GM19025 (cell line): ENCODE measurements around the gene LOXHD1.

Experiments
- ATAC-seq: cut with Tn5 transposase; IDR thresholded peaks from one replicate; pipeline ENCODE4 v1.9.1; 2021; ENCODE audit warnings: mild to moderate bottlenecking, low read depth, moderate library complexity; ENCODE audit not compliant: unreplicated experiment

The LOXHD1 gene, protein sequence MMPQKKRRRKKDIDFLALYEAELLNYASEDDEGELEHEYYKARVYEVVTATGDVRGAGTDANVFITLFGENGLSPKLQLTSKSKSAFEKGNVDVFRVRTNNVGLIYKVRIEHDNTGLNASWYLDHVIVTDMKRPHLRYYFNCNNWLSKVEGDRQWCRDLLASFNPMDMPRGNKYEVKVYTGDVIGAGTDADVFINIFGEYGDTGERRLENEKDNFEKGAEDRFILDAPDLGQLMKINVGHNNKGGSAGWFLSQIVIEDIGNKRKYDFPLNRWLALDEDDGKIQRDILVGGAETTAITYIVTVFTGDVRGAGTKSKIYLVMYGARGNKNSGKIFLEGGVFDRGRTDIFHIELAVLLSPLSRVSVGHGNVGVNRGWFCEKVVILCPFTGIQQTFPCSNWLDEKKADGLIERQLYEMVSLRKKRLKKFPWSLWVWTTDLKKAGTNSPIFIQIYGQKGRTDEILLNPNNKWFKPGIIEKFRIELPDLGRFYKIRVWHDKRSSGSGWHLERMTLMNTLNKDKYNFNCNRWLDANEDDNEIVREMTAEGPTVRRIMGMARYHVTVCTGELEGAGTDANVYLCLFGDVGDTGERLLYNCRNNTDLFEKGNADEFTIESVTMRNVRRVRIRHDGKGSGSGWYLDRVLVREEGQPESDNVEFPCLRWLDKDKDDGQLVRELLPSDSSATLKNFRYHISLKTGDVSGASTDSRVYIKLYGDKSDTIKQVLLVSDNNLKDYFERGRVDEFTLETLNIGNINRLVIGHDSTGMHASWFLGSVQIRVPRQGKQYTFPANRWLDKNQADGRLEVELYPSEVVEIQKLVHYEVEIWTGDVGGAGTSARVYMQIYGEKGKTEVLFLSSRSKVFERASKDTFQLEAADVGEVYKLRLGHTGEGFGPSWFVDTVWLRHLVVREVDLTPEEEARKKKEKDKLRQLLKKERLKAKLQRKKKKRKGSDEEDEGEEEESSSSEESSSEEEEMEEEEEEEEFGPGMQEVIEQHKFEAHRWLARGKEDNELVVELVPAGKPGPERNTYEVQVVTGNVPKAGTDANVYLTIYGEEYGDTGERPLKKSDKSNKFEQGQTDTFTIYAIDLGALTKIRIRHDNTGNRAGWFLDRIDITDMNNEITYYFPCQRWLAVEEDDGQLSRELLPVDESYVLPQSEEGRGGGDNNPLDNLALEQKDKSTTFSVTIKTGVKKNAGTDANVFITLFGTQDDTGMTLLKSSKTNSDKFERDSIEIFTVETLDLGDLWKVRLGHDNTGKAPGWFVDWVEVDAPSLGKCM (N-terminal part only)

DNA sequence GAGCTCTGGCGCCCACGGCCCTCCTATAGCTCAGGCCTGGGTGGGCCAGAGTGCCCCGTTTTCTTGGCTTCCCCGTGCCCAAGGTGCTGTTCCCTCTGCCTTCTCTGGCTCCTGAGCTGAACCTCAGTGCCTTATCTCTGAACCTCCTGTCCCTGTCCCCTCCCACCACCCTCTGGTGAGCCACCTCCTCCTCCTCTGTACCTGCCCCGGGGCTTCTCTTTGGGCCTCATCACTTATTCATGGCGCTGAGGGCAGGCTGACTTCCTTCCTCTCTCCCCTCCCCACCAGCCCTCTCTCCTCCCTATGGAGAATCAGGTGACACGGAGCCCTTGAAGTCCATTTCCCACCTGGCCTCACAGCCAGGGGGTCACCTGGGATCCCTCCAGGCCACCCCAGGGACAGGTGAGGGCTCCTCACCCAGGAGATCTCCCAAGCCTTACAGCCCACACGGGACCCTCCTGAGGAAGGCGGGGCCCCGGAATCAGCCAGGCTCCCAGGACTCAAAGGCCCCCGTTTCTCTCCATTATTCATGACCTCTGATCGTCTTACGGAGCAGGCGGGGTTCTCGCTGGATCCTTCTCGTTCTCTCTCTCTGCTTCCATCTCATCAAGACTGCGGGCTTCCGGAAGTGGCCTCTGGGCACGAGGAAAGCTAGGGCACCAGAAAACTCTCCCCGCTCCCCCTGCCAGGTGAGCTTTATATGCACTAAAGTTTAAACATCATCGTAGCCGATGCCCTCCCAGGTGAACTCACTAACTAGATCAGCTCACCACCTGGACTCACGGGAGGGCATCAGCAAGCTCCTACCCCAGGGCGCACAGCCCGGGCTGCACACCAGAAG is at the start of gene LOXHD1:
Gene LOXHD1, minus strand, starts transcription at position 106 of the 841 bp plus-strand sequence. CDS start 187 bp downstream, outside the sequence.
- no peak for ATAC-seq

DNA sequence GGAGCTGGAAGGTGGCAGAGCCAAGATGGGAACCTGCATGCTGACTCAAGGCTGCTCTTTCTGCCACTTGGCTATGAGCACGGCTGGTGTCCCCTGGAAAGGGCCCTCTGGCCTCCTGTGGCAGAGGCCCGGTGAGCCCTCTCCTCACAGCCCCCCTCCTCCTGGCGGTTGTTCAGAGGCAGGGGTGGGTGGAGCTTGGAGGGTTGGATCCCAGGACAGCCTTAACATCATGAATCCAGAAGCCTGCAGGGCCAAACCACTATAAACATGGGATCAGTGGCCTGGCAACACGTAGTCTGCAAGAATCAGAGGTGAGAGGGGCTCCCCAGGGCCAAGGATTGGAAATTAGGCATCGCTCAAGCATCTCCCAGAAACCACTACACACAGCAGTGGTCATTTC is 48.5 kb upstream of the LOXHD1 start:
- ATAC-seq = no peak

DNA sequence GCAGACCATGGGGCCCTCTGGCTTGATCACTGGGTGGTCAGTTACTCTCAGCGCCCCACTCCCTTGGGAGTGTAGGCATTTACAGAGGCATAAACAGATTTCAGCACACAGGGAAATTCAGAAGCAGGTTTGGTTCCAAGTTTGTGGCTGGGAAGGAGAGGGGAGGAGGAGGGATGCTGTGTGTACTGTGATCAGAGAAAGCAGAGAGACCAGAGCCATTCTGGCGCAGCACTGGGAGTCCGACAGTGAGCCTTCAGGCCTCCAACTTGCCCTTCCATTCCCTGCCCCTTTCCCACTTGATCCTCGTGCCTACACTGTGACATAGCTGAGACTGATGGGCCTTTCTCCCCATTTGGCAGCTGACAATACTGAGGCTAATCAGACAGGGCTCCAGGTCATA is 47.8 kb upstream of the LOXHD1 start:
- no peak for ATAC-seq

DNA sequence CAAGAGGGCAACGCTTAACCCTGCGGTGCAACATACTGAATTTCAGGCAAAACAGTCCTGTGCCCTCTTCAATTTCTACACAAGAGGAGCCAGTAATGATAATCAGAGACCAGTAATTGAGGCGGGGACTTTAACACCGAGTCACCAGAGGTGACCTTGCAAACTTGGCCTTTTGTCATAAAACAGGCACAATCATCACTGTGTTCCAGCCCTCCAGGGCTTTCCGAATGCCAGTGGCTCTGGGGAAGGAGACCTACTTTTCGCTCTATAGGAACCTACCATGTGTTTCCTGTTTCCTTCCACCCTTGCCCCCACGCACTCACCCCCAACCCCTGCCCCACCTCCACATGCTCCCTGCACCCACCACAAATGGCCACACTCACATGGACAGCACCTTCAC is 47.2 kb upstream of the LOXHD1 start:
- ATAC-seq = no peak

DNA sequence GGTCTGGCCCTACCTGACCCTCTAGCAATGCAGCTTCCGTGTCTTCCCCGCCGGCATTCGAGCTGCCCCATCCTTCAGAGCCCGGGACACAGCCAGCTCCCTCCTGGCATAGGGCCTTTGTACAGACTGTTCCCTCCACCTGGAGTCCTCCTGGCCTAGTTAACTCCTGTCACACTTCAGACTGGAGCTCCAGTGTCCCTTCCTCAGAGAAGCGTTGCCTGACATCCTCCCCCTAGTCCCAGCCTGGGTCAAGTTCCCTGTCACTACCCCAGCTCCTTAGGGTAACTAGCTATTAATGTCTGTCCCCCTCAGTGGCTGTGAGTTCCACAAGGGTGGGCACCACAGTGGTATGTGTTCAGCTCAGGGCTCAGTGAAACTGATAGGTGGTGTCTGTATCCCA is 45.5 kb upstream of the LOXHD1 start:
- no peak for ATAC-seq

DNA sequence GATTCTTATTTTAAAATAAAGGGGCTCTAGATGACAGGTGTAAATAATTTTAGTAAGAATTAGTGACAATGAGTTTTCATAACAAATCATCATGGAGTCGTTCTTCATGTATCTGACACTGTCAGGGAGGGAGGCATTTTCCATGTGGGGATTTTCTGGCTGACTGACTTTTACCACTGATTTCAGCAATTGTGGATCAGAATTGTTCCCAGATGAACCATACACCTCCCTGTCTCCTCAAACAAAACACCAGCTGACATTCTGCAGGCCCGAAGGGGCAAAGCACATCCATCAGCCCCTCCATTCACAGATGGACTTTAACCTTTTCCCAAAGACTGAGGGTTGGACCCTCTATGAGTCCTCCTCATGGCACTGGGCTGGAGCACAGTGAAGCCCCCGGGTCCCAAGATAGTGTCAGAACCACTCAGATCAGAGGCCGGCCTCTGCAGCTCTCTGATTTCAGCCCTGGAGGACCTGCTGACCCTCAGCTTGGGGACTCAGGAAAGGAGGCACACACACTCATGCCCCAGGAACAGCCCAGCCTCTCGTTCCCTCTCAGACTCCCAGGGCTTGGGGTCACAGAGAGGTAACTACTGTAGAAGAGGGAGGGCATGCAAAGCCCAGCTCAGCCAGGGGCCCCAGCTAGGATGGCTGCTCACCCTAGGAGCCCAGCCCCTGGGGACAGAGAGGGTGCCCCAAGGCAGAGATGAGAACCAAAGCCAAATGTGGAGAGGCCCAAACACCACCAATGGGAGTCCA is 43.2 kb upstream of the LOXHD1 start:
- no peak for ATAC-seq

DNA sequence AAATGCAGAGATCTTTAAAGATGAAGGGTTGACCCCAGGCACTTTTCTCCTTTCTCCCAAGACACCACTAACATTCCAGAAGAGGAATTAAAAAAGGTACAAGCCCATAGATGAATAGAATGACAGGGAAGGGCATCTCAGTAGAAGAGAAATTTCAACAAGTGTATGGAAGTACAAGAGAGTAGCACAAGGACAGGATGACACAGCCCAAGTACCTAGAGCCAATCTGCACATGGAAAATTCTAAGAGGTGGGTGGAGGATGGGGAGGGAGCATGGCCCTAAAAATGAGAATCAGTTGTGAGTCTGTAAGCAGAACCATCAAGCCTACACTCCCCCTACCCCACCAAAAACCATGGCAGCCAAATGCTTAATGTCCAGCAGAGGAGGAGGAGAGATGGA is 39.7 kb upstream of the LOXHD1 start:
- no peak for ATAC-seq

DNA sequence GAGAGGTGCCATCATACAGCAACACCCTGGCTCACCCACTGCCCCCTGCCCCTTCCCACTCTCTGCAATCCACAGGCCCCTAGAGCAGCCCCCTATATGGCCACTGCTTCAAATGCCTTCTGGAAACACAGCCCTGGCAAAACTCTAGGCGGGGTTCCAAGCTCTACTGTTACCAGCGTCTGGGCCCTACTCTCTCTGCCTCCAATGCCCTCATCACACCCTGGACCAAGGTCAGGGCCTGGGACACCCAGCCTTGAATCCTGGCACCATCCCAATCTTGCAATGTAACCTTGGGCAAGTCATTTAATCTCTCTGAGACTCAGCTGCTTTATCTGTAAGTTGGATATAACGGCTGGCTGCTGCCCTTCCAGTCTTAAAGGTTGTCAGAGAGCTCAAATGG is 39.2 kb upstream of the LOXHD1 start:
- no peak for ATAC-seq

DNA sequence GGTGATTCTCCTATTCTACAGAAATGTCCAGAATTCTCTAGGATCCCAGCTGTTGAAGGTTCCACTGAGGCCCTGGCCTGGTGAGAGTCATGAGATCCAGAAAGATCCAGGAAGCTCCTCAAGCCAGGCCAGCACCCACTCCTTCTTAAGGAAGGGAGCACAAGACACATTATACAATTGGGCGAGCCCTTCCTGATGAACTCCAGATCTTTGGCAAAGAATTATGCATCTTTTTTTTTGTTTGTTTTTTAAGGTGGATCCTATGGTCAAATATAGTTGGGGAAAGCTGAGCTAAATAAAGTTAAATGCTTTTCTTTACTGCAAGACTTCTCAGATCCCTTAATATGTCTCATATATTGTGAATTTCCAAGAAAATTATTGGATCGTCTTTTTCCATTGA is 37.0 kb upstream of the LOXHD1 start:
- no peak for ATAC-seq

DNA sequence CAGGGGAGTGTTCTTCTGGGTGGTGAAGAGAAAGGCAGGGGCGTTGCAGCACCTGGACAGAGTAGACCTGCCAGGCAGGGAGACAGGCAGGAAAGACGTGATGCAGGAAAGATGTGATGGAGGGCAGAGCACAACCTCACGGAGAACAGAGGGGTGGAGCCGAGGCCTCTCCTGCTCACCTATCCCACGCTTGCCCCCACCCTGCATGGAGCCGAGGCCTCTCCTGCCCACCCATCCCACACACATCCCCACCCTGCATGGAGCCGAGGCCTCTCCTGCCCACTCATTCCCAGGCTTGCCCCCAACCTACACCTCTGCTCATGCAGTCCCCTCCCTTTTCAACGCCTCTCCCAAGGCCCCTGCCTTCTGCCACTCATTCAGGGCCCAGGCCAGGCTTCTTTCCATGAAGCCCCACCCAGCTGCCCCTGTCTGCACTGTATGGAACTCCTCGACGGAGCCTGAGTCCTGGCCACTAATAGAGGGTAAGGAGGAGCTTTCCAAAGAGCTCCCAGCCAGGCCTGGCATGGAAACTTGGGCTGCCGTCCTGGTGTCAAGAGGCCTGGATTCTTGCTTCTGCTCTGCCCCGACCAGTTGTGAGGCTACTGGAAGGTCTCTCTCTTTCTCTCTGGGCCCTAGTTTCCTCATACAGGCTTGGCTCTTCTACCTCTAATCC is 32.0 kb upstream of the LOXHD1 start:
- no peak for ATAC-seq

DNA sequence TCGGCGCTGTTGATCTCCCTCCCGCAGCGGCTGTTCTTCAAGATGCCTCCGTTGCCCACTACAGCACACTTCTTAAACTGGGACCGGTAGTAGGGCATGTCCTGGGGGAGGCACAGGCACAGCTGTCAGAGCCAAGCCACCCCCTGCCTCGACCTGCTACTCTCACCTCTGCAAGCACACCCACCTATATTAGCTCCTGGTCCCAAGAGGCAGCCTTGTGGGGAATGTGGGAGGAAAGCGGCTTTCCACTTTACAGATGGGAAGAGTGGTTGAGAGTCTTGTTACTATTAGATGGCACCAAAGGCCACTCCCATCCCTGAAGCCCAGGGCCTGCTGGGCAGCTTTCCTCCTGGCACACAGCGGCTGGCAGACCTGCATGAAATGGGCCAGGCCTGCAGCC is 29.2 kb upstream of the LOXHD1 start:
- no peak for ATAC-seq

DNA sequence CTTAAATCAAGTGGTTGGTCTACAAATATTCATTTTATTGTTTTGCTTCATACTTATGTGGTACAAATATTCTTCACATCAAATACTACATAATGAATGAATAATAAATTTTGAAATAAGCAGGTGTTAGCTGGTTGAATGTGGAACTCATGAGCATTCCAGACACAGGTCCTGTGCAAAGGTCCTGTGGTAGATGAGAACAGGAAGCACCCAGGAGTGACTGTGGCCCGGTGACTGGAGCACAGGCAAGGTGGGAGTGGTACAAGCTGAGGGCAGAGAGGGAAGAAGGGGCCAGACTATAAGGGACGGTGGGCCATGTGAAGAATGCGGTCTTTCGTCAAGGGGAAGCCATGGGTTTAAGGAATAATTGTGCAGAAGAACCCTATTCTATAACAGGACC is 26.2 kb upstream of the LOXHD1 start:
- ATAC-seq = no peak

DNA sequence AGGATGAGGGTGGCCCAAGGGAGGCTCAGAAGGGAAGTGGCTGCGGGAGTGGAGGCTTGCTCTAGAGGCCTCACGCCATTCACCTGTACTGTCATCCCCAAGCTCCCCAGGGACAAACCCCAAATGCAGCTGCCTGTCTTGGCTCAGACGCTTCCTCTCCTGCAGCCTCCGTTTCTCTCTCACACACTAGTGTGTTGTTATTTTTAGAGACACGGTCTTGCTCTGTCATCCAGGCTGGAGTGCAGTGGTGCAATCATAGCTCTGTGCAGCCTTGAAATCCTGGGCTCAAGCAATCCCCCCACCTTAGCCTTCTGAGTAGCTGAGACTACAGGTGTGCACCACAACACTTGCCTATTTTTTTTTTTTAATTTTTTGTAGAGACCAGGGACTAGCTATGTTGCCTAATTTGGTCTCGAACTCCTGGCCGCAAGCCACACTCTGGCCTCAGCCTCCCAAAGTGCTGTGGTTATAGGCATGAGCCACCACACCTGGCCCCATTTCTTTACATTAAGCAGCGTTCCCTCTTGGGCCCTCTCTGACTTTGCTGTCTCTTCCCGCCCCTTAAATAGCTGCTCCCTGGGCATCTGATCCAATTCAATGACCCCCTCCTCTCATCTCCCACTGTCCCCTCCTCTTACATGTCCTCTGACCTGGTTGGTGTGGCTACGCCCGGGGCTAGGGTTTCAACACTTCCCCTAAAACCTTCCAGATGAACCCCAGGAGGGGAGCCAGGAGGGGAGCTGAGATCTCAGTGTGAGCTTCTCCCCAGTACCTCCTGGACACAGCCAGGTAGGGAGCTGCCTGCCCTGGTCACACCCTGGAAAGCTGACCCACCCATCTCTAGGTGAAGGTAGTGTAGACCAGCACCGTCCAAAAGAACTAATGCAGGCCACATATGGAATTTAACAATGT is 24.0 kb upstream of the LOXHD1 start:
- ATAC-seq = no peak

DNA sequence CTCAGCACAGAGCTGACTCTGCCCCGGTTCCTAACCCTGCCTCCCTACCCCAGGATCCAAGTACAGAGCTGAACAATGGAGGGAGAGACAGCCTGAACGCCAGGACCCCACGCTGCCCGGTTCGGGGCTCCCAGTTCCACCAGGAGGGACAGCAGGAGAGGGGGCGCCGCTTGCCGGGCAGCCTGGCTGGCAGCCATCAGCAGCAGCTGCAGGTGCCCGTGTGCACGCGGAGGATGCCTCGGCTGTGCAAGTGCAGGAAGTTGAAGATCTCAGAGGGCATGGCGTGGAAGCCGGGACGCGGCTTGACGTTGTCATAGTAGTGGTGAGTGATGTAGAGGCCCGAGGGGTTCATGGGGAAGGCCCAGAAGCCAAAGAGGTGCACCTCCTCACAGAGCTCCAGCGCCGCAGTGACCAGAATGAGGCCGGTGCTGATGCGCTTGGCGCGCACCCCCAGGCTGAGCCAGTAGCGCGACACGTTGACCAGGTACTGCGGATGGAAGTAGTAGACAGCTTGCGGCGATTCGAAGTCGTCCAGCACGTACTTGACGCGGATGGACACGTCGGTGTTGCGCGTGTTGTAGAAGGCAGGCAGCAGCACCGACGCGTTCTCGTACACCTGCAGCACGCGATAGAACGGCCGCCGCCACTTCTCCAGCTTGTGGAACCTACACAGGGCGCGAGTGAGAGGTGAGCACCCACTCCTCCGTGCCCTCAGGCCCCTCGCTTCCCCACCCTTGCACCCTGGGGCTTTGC is 23.0 kb upstream of the LOXHD1 start:
- ATAC-seq = no peak

DNA sequence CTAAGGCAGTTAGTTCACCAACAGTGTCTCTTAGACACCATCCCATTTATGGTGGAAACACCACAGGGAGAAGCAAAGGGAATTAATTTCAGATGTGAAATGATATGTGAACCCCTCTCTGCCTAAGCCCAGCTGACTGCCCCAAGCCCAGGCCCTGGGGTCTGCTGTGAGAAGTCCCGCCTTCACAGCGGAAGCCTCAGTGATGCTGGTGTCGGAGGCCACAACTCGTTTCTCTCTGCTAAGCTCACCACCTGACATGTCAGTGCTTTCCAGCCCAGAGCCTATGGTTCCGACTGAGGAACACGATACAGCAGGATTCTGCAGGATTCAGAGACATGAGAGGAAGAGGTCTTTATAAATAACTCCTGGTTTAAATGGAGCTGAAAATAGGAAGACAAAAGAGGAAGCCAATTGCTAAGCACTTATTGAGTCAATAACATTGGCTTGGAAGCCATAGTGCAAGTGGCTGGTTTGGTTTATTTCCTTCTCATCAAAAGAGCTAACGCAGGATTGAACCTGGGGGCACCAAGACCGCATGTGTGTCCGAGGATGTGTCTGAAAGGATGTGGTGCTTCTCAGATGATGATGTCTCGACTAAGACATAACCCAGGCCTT is 21.9 kb upstream of the LOXHD1 start:
- no peak for ATAC-seq

DNA sequence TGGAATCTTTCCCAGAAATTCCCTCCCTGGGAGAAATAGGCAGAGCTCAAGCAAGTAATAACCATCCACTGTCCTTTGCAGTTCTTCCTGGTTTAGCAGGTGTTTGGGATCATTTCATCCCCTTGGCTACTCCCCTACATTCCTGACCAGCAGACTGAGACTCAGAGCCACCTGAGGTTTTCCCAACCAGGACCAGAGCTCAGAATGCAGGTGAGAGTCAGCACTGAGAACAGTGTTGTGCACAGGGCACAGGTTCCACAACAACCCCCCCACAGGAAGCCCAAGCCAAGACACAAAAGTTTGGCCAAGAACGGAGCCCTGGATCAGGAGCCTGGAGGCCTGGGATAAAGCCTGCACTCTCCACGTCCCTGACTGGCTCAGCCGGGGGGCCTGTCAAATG is 21.0 kb upstream of the LOXHD1 start:
- no peak for ATAC-seq

DNA sequence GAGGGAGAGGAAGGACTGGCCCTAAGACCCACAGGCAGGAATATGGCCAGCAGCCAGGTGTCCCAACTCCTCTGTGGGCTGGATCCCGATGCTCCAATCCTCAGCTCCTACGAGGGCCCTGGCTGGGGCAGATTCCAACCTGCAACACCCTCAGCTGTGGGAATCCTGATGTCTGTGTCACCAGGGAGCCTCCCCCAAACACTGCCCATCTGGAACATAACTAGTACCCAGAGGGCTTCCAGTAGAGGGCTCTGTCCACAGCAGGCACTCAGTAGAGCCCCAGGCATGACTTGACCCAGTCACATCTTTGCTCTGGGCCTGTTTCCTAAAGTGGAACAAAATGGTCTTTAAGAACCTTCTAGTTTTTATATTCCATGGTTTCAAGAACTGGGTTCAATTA is 20.6 kb upstream of the LOXHD1 start:
- no peak for ATAC-seq
